ENCODE measurements around the gene TECTB. TPM values are rescaled to one million over a fixed set of nuclear protein-coding genes. Genes with fewer than 3 reads are reported as not detected.
A peak's percentile ranks its signal among the peaks of the same experiment; 100 is the strongest.
"Not testable (repeated sequence)": the region's sequence is repeated elsewhere in the genome, so short reads cannot be mapped to it uniquely, and the experiment has no call there.

Gene TECTB
- not detected in 2 replicates for total RNA-seq (2014; rRNA removed; shearing (Covaris generic))

DNA sequence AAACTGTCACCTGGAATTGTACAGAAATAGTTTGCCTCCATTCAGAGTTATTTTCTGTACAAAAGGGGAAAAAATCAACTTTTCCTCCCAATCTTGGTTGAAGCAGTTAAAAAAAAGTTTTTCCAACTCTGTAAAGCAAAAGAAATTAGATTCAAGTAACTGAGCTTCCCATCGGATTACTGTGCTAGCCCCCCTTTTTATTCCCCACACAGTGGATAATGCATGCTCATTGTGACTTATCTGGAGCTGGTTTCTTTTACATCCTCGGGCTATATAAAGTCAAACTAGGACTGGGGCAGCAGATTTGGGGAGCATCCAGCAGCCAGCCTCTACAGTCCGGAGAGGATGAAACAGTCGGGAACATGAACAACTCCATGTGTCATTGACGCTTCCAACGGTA lies at the start of gene TECTB:
Gene TECTB (plus strand): TSS at position 301 of the 400 bp plus-strand sequence. CDS start 335 bp downstream, outside the sequence.
- DNase-seq (ENCODE audit: low read depth) = no peak

- DNase-seq (ENCODE audit: low read depth) = no peak
Measured at GRCh38 chr10:112235141-112235540, 48.1 kb upstream of the TECTB start.

DNA sequence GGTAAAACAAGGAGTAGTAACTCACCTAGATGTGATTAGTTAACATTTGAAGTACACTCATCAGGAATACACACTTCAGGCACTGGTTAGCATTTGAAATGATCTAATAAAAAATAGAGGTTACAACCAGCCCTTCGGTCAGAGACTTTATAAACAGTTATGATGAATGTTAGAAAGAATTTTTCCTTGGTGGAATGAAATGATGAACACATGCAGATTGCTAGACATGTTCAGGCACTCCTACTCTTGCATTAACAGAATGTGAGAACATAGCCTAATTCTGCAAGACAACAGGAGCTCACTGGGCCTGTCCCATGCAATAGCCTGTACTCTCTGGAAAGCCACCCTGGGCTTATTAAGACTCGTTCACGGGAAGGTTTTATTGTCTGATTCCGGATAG lies 47.3 kb upstream of the TECTB start:
- DNase-seq (ENCODE audit: low read depth) = no peak

- DNase-seq (ENCODE audit: low read depth) = no peak
Measured at GRCh38 chr10:112236486-112236885, 46.7 kb upstream of the TECTB start.

DNA sequence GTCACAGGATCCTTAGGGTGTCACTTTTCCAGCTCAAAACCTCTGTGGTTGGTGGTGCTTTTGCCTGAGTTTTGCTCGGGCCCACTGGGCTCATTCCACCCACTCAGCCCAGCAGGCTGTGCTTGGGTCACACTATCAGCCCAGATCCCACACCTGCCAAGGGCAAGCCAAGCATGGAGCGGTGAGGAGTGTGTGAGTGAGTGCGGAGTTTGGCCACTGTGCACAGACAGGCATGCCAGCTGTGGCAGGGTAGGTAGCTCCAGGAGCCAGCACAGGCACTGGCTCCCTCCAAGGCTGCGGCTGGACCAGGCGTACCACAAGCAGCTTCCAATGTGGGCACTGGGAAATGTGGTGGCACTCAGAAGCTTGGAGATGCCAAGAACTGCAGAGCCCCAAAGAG lies 43.9 kb upstream of the TECTB start:
- DNase-seq (ENCODE audit: low read depth) = no peak

DNA sequence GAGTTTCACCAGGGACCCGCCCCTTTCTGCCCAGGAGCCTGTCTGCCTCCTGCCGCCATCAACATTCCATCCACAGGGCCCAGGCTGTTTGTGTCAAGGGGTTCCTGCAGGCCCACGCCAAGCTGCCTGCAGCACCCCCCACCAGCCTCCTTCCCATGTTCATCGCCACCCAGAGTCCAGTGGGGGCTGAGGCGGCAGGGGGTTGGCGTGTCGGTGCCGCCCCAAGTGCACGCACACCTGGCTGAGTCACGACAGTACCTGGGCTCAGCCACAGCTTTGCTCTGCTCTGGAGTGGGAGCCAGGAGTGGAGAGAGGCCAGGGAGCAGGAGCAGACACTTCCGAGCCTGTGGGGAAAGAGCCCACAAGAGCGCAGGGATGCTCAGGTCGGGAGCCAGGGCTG lies 42.8 kb upstream of the TECTB start:
- DNase-seq (ENCODE audit: low read depth) = no peak

GRCh38 chr10:112241651-112242341 lies 41.4 kb upstream of the TECTB start:
- DNase-seq (ENCODE audit: low read depth) = no peak

DNA sequence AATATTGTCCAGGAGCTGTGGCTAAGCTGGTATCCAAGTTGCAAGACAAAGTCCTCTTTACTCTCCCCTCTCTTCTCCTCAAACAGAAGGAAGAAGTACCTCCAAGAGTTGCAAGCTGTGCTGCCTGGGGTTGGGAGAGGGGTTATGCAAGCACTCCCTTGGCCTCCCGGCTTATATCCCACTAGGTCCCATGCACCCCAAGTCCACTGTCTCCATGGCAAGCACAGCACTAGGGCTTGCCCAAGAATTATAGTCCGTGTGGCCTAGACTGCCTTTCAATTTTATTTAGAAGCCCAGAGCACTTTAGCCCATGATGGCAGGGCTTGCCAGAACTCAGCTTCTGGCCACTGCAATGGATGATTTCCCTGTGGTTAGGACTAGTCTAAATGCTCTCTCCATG lies 40.4 kb upstream of the TECTB start:
- DNase-seq (ENCODE audit: low read depth) = no peak

- DNase-seq (ENCODE audit: low read depth) = no peak
Measured at GRCh38 chr10:112243713-112244112, 39.5 kb upstream of the TECTB start.

DNA sequence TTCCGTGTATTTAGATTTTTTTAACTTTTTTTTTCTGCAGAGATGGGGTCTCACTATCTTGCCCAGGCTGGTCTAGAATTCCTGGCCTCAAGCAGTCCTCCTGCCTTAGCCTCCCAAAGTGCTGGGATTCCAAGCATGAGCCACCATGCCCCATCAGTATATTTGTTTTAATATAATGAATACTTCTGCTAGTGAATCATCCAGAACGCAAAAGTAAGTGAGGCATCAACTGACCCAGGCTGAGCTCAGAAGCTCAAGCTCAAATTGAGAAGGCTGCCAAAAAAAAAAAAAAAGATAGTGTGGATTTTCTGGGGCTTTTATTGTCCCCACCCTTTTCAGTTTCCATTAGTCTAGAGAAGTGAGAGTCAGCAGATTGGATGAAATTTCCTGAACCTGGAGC lies 39.0 kb upstream of the TECTB start:
- no peak for DNase-seq (ENCODE audit: low read depth)

- no peak for DNase-seq (ENCODE audit: low read depth)
Measured at GRCh38 chr10:112247791-112248190, 35.4 kb upstream of the TECTB start.

DNA sequence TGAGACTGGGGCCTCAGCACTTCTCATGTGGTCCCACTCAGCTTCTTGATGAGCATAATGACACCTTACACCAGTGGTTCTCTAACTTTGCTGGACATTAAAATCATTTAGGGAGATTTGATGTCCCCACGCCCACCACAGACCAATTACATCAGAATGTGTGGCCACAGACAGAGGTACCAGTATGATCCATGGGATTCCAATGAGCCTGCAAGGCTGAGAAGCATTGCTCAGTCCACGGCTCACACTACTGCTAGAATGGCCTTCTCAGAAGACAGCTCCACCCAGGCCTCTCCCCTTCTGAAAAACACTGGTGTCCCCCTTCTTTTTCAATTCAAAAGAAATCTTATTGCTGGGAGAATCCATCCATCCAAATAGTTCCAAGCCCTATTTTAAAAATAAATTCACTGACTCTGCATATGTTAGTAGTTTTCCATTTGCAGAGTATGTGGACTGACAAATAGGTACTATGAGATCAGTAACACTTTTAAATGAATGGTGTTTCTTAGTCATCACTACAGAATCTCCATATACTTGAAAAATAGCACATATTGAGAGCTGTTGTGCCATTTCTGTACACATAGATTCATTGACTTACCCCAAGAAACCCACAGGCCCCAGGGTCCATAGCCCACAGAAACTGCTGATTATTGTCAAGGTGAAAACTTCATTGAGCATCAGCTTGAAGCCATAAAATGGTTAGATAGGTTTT lies 34.5 kb upstream of the TECTB start:
- DNase-seq (ENCODE audit: low read depth) = no peak

DNA sequence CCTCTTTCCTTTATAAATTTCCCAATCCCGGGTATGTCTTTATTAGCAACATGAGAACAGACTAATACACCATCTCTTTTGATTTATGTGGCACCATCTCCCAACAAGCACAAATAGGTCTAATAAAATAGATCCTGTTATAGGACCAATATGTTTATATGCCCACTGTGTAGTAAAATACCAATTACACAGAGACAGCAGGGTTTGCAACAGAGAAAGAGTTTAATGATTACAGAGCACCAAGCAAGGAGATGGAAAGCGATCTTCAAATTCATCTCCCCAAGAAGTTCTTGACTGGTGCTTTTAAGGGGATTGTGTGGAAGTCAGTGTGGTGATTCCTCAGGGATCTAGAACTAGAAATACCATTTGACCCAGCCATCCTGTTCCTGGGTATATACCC lies 33.5 kb upstream of the TECTB start:
- DNase-seq (ENCODE audit: low read depth) = no peak

DNA sequence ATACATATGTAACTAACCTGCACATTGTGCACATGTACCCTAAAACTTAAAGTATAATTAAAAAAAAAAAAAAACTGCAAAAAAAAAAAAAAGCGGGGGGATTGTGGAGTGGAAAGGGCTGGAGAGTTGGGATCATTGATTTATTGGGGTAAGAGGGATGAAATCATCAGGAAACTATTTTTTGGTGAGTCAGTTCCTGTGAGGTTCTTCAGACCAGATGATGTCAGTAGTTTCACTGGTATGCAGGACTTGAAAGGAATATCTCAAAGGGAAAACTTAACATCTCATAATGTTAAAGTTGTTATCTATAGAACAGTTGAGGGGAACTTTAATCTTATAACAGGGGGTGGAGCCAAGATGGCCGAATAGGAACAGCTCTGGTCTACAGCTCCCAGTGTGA lies 32.6 kb upstream of the TECTB start:
- peak; percentile 11 for DNase-seq (ENCODE audit: low read depth)

DNA sequence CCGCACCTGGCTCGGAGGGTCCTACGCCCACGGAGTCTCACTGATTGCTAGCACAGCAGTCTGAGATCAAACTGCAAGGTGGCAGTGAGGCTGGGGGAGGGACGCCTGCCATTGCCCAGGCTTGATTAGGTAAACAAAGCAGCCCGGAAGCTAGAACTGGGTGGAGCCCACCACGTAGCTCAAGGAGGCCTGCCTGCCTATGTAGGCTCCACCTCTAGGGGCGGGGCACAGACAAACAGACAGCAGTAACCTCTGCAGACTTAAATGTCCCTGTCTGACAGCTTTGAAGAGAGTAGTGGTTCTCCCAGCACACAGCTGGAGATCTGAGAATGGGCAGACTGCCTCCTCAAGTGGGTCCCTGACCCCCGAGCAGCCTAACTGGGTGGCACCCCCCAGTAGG lies 32.0 kb upstream of the TECTB start:
- DNase-seq (ENCODE audit: low read depth) = not testable (repeated sequence)

DNA sequence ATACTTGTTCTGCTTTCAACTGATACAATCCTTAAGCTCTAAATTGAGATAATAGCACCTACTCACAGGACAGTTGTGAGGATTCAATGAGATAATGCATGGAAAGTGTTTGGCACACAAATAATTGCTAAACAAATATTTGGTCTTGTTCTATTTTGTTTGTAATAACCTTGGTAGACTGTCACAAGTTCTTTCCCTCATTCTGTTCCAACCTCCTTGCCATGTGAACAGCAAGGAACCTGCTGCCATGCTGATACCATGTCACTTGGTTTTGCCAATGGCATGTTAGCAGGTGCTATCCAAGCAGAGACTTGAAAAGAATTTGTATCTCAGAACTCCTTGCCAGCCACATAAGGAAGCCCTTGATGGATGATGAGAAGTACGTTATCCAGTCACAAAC lies 24.8 kb upstream of the TECTB start:
- no peak for DNase-seq (ENCODE audit: low read depth)

- no peak for DNase-seq (ENCODE audit: low read depth)
Measured at GRCh38 chr10:112259688-112260087, 23.5 kb upstream of the TECTB start.

DNA sequence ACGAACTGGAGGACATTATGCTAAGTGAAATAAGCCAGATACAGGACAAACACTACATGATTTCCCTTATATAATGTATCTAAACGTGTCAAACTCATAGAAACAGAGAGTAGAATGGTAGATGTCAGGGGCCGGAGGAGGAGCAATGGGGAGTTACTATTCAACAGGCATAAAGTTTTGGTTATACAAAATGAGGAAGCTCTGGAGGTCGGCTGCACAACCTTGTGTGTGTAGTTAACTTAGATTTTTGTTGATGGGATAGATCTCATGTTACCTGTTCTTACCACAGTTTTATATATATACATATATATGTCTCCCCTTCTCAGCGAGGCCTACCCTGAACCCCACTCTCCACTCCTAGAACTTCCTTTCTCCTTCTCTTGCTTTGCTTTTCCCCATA lies 22.4 kb upstream of the TECTB start:
- no peak for DNase-seq (ENCODE audit: low read depth)

GRCh38 chr10:112261281-112261822 lies 21.8 kb upstream of the TECTB start:
- DNase-seq (ENCODE audit: low read depth) = no peak

DNA sequence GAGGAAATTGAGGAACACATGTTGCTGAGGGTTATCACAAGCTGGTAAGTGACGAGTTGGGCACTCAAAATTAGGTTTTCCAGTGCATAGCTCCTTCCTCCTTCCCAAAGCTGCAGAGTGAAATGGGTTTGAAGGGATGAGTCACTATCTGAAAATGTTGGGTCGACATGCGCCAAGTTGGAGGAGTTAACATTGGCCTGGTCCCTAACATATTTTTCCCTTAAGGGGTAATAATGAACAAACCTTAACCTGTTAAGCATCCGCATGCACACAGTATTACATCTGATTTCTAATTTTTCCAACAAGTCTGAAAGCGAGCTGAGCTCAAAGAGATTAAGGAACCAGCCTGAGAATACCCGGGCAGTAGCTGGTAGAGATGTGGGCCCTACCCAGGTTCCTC lies 20.7 kb upstream of the TECTB start:
- peak; percentile 6 for DNase-seq (ENCODE audit: low read depth)

- DNase-seq (ENCODE audit: low read depth) = no peak
Measured at GRCh38 chr10:112265745-112266144, 17.5 kb upstream of the TECTB start.

DNA sequence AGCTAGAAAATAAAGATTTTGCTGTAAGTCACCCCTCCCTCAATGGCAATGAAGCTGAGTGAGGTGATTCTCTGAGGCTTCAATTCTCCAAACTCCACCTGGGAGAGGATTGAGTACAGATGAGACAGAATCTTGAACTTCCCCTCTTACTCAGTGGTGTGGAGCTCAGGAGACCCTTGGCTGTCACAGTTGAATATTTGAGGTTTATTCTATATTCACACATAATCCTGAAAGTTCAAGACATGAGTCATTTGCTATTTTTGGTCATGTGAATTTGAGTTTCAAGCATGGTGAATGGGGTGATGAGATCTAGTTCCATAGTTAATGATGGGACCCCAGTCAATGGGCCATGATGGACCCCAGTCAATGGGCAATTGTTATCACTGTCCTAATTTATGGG lies 13.9 kb upstream of the TECTB start:
- DNase-seq (ENCODE audit: low read depth) = no peak

DNA sequence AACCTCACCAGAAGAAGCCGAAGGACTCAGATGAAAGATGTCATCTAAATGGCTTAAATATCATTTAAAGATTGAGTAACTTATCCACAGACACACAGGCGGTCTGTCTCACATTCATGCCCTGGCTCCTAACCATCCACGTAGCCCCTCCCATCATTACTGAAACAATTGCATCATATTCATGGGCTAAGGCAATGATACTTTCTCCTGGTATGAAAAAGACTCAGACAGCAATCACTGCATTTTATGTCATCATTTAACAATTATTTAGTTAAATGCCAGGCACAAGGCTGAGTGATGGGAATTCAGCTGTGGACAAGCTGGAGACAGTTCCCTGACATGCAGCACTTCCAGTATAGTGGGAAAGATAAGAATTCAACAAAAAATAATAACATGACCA lies 11.2 kb upstream of the TECTB start:
- no peak for DNase-seq (ENCODE audit: low read depth)

Measured in Daoy (cell line).